HepG2 (cell line): ENCODE data around the gene SAP25. TPM values are rescaled to one million over a fixed set of nuclear protein-coding genes. Genes with fewer than 3 reads are reported as not detected.
A peak's percentile ranks its signal among the peaks of the same experiment; 100 is the strongest.

ENCODE experiments used
- ATF5 ChIP-seq: sonication (generic); formaldehyde crosslinking; IDR thresholded peaks from 2 replicates; pipeline ENCODE4 v1.4.0; 2020; ENCODE audit warnings: mild to moderate bottlenecking, low read depth, missing genetic modification reagents
- FOXO4 ChIP-seq: sonication (generic); formaldehyde crosslinking; conservative IDR thresholded peaks from 2 replicates; pipeline ENCODE4 v1.8.1; 2023; ENCODE audit warnings: missing genetic modification reagents
- KDM3A ChIP-seq: IDR thresholded peaks from 2 replicates; pipeline ENCODE4 v1.6.1; 2018; ENCODE audit warnings: low read depth, missing compliant biosample characterization
- MEIS1 ChIP-seq: sonication (generic); formaldehyde crosslinking; IDR thresholded peaks from 2 replicates; pipeline ENCODE4 v1.9.0; 2021; ENCODE audit warnings: mild to moderate bottlenecking, missing genetic modification reagents, moderate library complexity, borderline replicate concordance
- REPIN1 ChIP-seq: sonication (generic); formaldehyde crosslinking; IDR thresholded peaks from 2 replicates; pipeline ENCODE4 v1.8.0; 2022; ENCODE audit warnings: missing genetic modification reagents, low read depth, mild to moderate bottlenecking, borderline replicate concordance
- TOE1 ChIP-seq: sonication (generic); formaldehyde crosslinking; IDR thresholded peaks from 2 replicates; pipeline ENCODE4 v1.4.0; 2020; ENCODE audit warnings: mild to moderate bottlenecking, missing genetic modification reagents
- ZBTB3 ChIP-seq: sonication (generic); formaldehyde crosslinking; IDR thresholded peaks from 2 replicates; pipeline ENCODE4 v1.4.0; 2020; ENCODE audit warnings: low read depth, mild to moderate bottlenecking, moderate library complexity, missing genetic modification reagents, borderline replicate concordance
- ZC3H4 ChIP-seq: sonication (generic); formaldehyde crosslinking; IDR thresholded peaks from 2 replicates; pipeline ENCODE4 v1.4.0; 2020; ENCODE audit warnings: missing genetic modification reagents, borderline replicate concordance
- ZNF317 ChIP-seq: sonication (generic); formaldehyde crosslinking; IDR thresholded peaks from 2 replicates; pipeline ENCODE4 v1.5.0; 2020; ENCODE audit warnings: mild to moderate bottlenecking, missing genetic modification reagents
- ZNF350 ChIP-seq: sonication (generic); formaldehyde crosslinking; IDR thresholded peaks from 2 replicates; pipeline ENCODE4 v1.4.0; 2020; ENCODE audit warnings: mild to moderate bottlenecking, low read depth, missing genetic modification reagents, borderline replicate concordance
- ZNF431 ChIP-seq: sonication (generic); formaldehyde crosslinking; IDR thresholded peaks from 2 replicates; pipeline ENCODE4 v1.9.0; 2022; ENCODE audit warnings: missing genetic modification reagents, low read depth, mild to moderate bottlenecking, borderline replicate concordance
- ZSCAN20 ChIP-seq: sonication (generic); formaldehyde crosslinking; IDR thresholded peaks from 2 replicates; pipeline ENCODE4 v1.4.0; 2020; ENCODE audit warnings: missing genetic modification reagents, mild to moderate bottlenecking, borderline replicate concordance
- ZSCAN25 ChIP-seq: sonication (generic); formaldehyde crosslinking; IDR thresholded peaks from 2 replicates; pipeline ENCODE4 v1.8.0; 2022; ENCODE audit warnings: mild to moderate bottlenecking, missing genetic modification reagents
- polyA plus RNA-seq, 8 experiments: library from polyadenylated mRNA; depleted of rRNA in 3 of 8; stranded (reverse) in 7 of 8; unstranded in 1 of 8; fragments of >200 nt; fragmentation: Illumina TruSeq in 4 of 8; extraction: Trizol in 4 of 8; gene quantifications; 2 replicates each; pipeline versions ENCODE4 v1.2.1 to v1.2.3, GENCODE V29; 2011 to 2016; ENCODE audit warnings: low read depth in 4 of 8, missing spikeins in 1 of 8, mixed read lengths in 1 of 8; ENCODE audit not compliant: insufficient read depth in 1 of 8
- total RNA-seq, 5 experiments: library from RNA; depleted of rRNA; stranded (reverse); fragments of >200 nt; fragmentation: Illumina TruSeq; extraction: Trizol; gene quantifications; 2 replicates each; pipeline ENCODE4 v1.2.3, GENCODE V29; 2016; ENCODE audit warnings: low read depth in 1 of 5
- TF ChIP-seq, protein P1 (sequence below), 2 experiments: IDR thresholded peaks; 2 replicates each; pipeline ENCODE4 v1.6.1; 2011 to 2012; ENCODE audit warnings: low read length in 2 of 2, borderline replicate concordance in 1 of 2, low read depth in 1 of 2, mild to moderate bottlenecking in 1 of 2, moderate library complexity in 1 of 2
- TF ChIP-seq, protein P2 (sequence below): sonication (generic); formaldehyde crosslinking; IDR thresholded peaks from 2 replicates; pipeline ENCODE4 v1.9.0; 2022; ENCODE audit warnings: low read depth, missing genetic modification reagents
- TF ChIP-seq, protein P3 (sequence below), 2 experiments: sonication (generic) in 1 of 2; formaldehyde crosslinking in 1 of 2; IDR thresholded peaks; 2 replicates each; pipeline versions ENCODE4 v1.4.0 to v1.6.1; 2018 to 2020; ENCODE audit warnings: missing genetic modification reagents in 2 of 2, borderline replicate concordance in 1 of 2, low read depth in 1 of 2, mild to moderate bottlenecking in 1 of 2, missing biosample characterization in 1 of 2

The SAP25 gene
- total and polyA plus RNA-seq, 2 of the 13 experiments (the other 11 are each of a cell fraction or from before 2014, with no cell fraction given): 0.15 to 0.20 TPM

- 0 out of 2 replicates have a peak, but pooled peaks have one; percentile 53 for TF ChIP-seq FOXO4
- TF ChIP-seq REPIN1 (CRISPR knock-in tag): no peak
- no peak for TF ChIP-seq ATF5 (CRISPR knock-in tag)
- TF ChIP-seq, protein P1, sequence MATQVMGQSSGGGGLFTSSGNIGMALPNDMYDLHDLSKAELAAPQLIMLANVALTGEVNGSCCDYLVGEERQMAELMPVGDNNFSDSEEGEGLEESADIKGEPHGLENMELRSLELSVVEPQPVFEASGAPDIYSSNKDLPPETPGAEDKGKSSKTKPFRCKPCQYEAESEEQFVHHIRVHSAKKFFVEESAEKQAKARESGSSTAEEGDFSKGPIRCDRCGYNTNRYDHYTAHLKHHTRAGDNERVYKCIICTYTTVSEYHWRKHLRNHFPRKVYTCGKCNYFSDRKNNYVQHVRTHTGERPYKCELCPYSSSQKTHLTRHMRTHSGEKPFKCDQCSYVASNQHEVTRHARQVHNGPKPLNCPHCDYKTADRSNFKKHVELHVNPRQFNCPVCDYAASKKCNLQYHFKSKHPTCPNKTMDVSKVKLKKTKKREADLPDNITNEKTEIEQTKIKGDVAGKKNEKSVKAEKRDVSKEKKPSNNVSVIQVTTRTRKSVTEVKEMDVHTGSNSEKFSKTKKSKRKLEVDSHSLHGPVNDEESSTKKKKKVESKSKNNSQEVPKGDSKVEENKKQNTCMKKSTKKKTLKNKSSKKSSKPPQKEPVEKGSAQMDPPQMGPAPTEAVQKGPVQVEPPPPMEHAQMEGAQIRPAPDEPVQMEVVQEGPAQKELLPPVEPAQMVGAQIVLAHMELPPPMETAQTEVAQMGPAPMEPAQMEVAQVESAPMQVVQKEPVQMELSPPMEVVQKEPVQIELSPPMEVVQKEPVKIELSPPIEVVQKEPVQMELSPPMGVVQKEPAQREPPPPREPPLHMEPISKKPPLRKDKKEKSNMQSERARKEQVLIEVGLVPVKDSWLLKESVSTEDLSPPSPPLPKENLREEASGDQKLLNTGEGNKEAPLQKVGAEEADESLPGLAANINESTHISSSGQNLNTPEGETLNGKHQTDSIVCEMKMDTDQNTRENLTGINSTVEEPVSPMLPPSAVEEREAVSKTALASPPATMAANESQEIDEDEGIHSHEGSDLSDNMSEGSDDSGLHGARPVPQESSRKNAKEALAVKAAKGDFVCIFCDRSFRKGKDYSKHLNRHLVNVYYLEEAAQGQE (IDR thresholded peaks at IDR 0.05; ENCODE audit: borderline replicate concordance in 1 of 2, low read depth in 1 of 2, low read length in 2 of 2): no peak; a peak in 1 of 4 replicates
- no peak for TF ChIP-seq ZBTB3 (CRISPR knock-in tag)
- no peak for TF ChIP-seq ZNF431
- no peak for TF ChIP-seq ZNF317 (CRISPR knock-in tag)
- no peak for TF ChIP-seq MEIS1 (CRISPR knock-in tag)
- TF ChIP-seq, protein P2, sequence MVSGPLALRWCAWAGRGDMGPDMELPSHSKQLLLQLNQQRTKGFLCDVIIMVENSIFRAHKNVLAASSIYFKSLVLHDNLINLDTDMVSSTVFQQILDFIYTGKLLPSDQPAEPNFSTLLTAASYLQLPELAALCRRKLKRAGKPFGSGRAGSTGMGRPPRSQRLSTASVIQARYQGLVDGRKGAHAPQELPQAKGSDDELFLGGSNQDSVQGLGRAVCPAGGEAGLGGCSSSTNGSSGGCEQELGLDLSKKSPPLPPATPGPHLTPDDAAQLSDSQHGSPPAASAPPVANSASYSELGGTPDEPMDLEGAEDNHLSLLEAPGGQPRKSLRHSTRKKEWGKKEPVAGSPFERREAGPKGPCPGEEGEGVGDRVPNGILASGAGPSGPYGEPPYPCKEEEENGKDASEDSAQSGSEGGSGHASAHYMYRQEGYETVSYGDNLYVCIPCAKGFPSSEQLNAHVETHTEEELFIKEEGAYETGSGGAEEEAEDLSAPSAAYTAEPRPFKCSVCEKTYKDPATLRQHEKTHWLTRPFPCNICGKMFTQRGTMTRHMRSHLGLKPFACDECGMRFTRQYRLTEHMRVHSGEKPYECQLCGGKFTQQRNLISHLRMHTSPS (CRISPR knock-in tag): peak; percentile 82
- TF ChIP-seq ZNF350 (CRISPR knock-in tag): no peak
- no peak for TF ChIP-seq ZC3H4 (CRISPR knock-in tag)
- no peak for TF ChIP-seq ZSCAN25 (CRISPR knock-in tag)
- TF ChIP-seq, protein P3, sequence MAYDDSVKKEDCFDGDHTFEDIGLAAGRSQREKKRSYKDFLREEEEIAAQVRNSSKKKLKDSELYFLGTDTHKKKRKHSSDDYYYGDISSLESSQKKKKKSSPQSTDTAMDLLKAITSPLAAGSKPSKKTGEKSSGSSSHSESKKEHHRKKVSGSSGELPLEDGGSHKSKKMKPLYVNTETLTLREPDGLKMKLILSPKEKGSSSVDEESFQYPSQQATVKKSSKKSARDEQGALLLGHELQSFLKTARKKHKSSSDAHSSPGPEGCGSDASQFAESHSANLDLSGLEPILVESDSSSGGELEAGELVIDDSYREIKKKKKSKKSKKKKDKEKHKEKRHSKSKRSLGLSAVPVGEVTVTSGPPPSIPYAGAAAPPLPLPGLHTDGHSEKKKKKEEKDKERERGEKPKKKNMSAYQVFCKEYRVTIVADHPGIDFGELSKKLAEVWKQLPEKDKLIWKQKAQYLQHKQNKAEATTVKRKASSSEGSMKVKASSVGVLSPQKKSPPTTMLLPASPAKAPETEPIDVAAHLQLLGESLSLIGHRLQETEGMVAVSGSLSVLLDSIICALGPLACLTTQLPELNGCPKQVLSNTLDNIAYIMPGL (CRISPR knock-in tag; IDR thresholded peaks at IDR 0.05; ENCODE audit: borderline replicate concordance in 1 of 2, low read depth in 1 of 2): 0 out of 4 replicates have a peak, but pooled peaks have one; percentile 34 to 45
- TF ChIP-seq KDM3A: no peak
- TF ChIP-seq TOE1 (CRISPR knock-in tag): no peak
- no peak for TF ChIP-seq ZSCAN20
Observed at GRCh38 chr7:100599911-100600729, 26.4 kb upstream of the SAP25 start (continued).
